Stimulated activated CD4-positive, alpha-beta T cell treated with anti-CD3 and anti-CD28 coated beads, Interleukin-4, amount 100 ng/mL, for 24 hours (primary cell): ENCODE results near the gene MYO15A.
"Not testable (repeated sequence)": the region's sequence is repeated elsewhere in the genome, so short reads cannot be mapped to it uniquely, and the experiment has no call there.

Experiments used
- DNase-seq: peaks from one replicate; pipeline ENCODE4 v3.0.0-alpha.2; 2020

Gene MYO15A

GRCh38 chr17:18186627-18186982, 78.0 kb downstream of the MYO15A start:
- DNase-seq: no peak

GRCh38 chr17:18187226-18187625, 78.7 kb downstream of the MYO15A start:
- no peak for DNase-seq

GRCh38 chr17:18187821-18188761, 79.5 kb downstream of the MYO15A start:
- DNase-seq: no peak

GRCh38 chr17:18190628-18191235, 82.2 kb downstream of the MYO15A start:
- no peak for DNase-seq

- DNase-seq: no peak
These were observed 82.7 kb downstream of the MYO15A start for GRCh38 chr17:18191236-18191667.

- no peak for DNase-seq
These were observed 83.4 kb downstream of the MYO15A start for GRCh38 chr17:18191967-18192366.

GRCh38 chr17:18194394-18194793, 85.8 kb downstream of the MYO15A start:
- no peak for DNase-seq

GRCh38 chr17:18194804-18195203, 86.2 kb downstream of the MYO15A start:
- DNase-seq: no peak

GRCh38 chr17:18195246-18195645, 86.7 kb downstream of the MYO15A start:
- no peak for DNase-seq

- no peak for DNase-seq
These were observed 89.1 kb downstream of the MYO15A start for GRCh38 chr17:18197535-18198194.

- DNase-seq: no peak
These were observed 90.0 kb downstream of the MYO15A start for GRCh38 chr17:18198530-18198929.

- no peak for DNase-seq
These were observed 92.6 kb downstream of the MYO15A start for GRCh38 chr17:18201108-18201507.

- DNase-seq: no peak
These were observed 94.8 kb downstream of the MYO15A start for GRCh38 chr17:18203308-18203707.

- no peak for DNase-seq
These were observed 97.3 kb downstream of the MYO15A start for GRCh38 chr17:18205861-18206260.

- DNase-seq: no peak
These were observed 98.4 kb downstream of the MYO15A start for GRCh38 chr17:18206962-18207361.

- DNase-seq: no peak
These were observed 99.5 kb downstream of the MYO15A start for GRCh38 chr17:18208092-18208491.

GRCh38 chr17:18213666-18214270, 105.2 kb downstream of the MYO15A start:
- no peak for DNase-seq

- DNase-seq: not testable (repeated sequence)
These were observed 108.3 kb downstream of the MYO15A start for GRCh38 chr17:18216906-18217305.

GRCh38 chr17:18217412-18218015, 109.0 kb downstream of the MYO15A start:
- peak; percentile 78 for DNase-seq

- DNase-seq: no peak
These were observed 110.3 kb downstream of the MYO15A start for GRCh38 chr17:18218756-18219415.

GRCh38 chr17:18224053-18224386, 115.5 kb downstream of the MYO15A start:
- no peak for DNase-seq

GRCh38 chr17:18224387-18225120, 116.0 kb downstream of the MYO15A start:
- no peak for DNase-seq
